H9 (cell line): ENCODE results near the gene CDH8. TPM values are rescaled to one million over a fixed set of nuclear protein-coding genes. Genes with fewer than 3 reads are reported as not detected.

Source experiments
- DNase-seq: peaks from one replicate; pipeline ENCODE4 v3.0.0-alpha.2; 2017
- H2AFZ ChIP-seq: one replicate; pipeline ENCODE4 v1.6.1; 2013; ENCODE audit warnings: mild to moderate bottlenecking, low read length, control low read depth, moderate library complexity
- H2AK5ac ChIP-seq: 2 replicates; pipeline ENCODE4 v1.6.1; 2013; ENCODE audit warnings: low read length, control low read depth, mixed read lengths; ENCODE audit not compliant: insufficient read length
- H2BK120ac ChIP-seq: one replicate; pipeline ENCODE4 v1.6.1; 2013; ENCODE audit warnings: low read depth, mild to moderate bottlenecking, low read length, control low read depth, inconsistent platforms; ENCODE audit not compliant: poor library complexity, severe bottlenecking
- H2BK12ac ChIP-seq: 2 replicates; pipeline ENCODE4 v1.6.1; 2013; ENCODE audit warnings: low read length, control low read depth, mixed read lengths, low read depth; ENCODE audit not compliant: insufficient read length
- H2BK15ac ChIP-seq: 2 replicates; pipeline ENCODE4 v1.6.1; 2013; ENCODE audit warnings: low read depth, low read length, control low read depth
- H2BK20ac ChIP-seq: one replicate; pipeline ENCODE4 v1.6.1; 2013; ENCODE audit warnings: low read depth, mild to moderate bottlenecking, low read length, control low read depth, inconsistent platforms; ENCODE audit not compliant: poor library complexity, severe bottlenecking
- H2BK5ac ChIP-seq: 2 replicates; pipeline ENCODE4 v1.6.1; 2013; ENCODE audit warnings: low read length, control low read depth, mixed read lengths; ENCODE audit not compliant: insufficient read length
- H3K14ac ChIP-seq: 2 replicates; pipeline ENCODE4 v1.6.1; 2013; ENCODE audit warnings: low read length, control low read depth; ENCODE audit not compliant: insufficient read depth
- H3K18ac ChIP-seq: 2 replicates; pipeline ENCODE4 v1.6.1; 2013; ENCODE audit warnings: low read depth, mild to moderate bottlenecking, mixed read lengths, low read length, control low read depth; ENCODE audit not compliant: insufficient read length
- H3K23ac ChIP-seq: 2 replicates; pipeline ENCODE4 v1.6.1; 2013; ENCODE audit warnings: low read length, control low read depth, mixed read lengths, low read depth; ENCODE audit not compliant: insufficient read length
- H3K23me2 ChIP-seq: 2 replicates; pipeline ENCODE4 v1.6.1; 2013; ENCODE audit warnings: low read depth, mild to moderate bottlenecking, mixed read lengths, low read length, control low read depth; ENCODE audit not compliant: insufficient read length, poor library complexity, severe bottlenecking
- H3K27ac ChIP-seq: 2 replicates; pipeline ENCODE4 v1.5.1; 2013; ENCODE audit warnings: low read length, control low read depth, mixed read lengths, low read depth; ENCODE audit not compliant: insufficient read length
- H3K27me3 ChIP-seq: 2 replicates; pipeline ENCODE4 v1.6.1; 2013; ENCODE audit warnings: low read length, control low read depth, inconsistent platforms; ENCODE audit not compliant: insufficient read depth
- H3K4ac ChIP-seq: 2 replicates; pipeline ENCODE4 v1.6.1; 2013; ENCODE audit warnings: low read depth, mild to moderate bottlenecking, control low read depth, inconsistent platforms, low read length, moderate library complexity
- H3K4me1 ChIP-seq: 2 replicates; pipeline ENCODE4 v1.6.1; 2013; ENCODE audit warnings: low read length, control low read depth, inconsistent platforms; ENCODE audit not compliant: insufficient read depth
- H3K4me2 ChIP-seq: 2 replicates; pipeline ENCODE4 v1.6.1; 2013; ENCODE audit warnings: low read length, control low read depth, mixed read lengths; ENCODE audit not compliant: insufficient read length, insufficient read depth
- H3K56ac ChIP-seq: 2 replicates; pipeline ENCODE4 v1.6.1; 2013; ENCODE audit warnings: low read depth, mild to moderate bottlenecking, mixed read lengths, low read length, control low read depth; ENCODE audit not compliant: insufficient read length
- H3K79me1 ChIP-seq: 2 replicates; pipeline ENCODE4 v1.6.1; 2013; ENCODE audit warnings: low read depth, mild to moderate bottlenecking, moderate library complexity, low read length, control low read depth, inconsistent platforms; ENCODE audit not compliant: insufficient read depth, poor library complexity, severe bottlenecking
- H3K79me2 ChIP-seq: 2 replicates; pipeline ENCODE4 v1.6.1; 2013; ENCODE audit warnings: low read length, control low read depth, inconsistent platforms; ENCODE audit not compliant: insufficient read depth
- H3K9ac ChIP-seq: 2 replicates; pipeline ENCODE4 v1.6.1; 2013; ENCODE audit warnings: low read length, control low read depth, mixed read lengths; ENCODE audit not compliant: insufficient read length; ENCODE audit errors: extremely low read depth
- H3K9me3 ChIP-seq: one replicate; pipeline ENCODE4 v1.6.1; 2013; ENCODE audit warnings: low read depth, low read length, inconsistent platforms; ENCODE audit not compliant: control insufficient read depth
- H3T11ph ChIP-seq: one replicate; pipeline ENCODE4 v1.6.1; 2013; ENCODE audit warnings: mild to moderate bottlenecking, low read length, control low read depth, inconsistent platforms
- H4K20me1 ChIP-seq: one replicate; pipeline ENCODE4 v1.6.1; 2013; ENCODE audit not compliant: control insufficient read depth, insufficient read length, insufficient read depth
- H4K5ac ChIP-seq: 2 replicates; pipeline ENCODE4 v1.6.1; 2013; ENCODE audit warnings: low read depth, mild to moderate bottlenecking, mixed read lengths, low read length, control low read depth; ENCODE audit not compliant: insufficient read length
- H4K8ac ChIP-seq: replicated peaks from 2 replicates; pipeline ENCODE4 v1.6.1; 2013; ENCODE audit warnings: low read length, control low read depth, mixed read lengths, low read depth; ENCODE audit not compliant: insufficient read length
- H4K91ac ChIP-seq: 2 replicates; pipeline ENCODE4 v1.6.1; 2013; ENCODE audit warnings: low read depth, mild to moderate bottlenecking, moderate library complexity, mixed read lengths, low read length, control low read depth; ENCODE audit not compliant: insufficient read length
- H3K27ac Mint-ChIP-seq, 3 experiments: 2 replicates in 2 of 3; 3 replicates in 1 of 3; pipeline ENCODE4 v1.8.0; 2020 to 2021; ENCODE audit warnings: mixed read lengths in 3 of 3, mild to moderate bottlenecking in 1 of 3, moderate library complexity in 1 of 3
- H3K27me3 Mint-ChIP-seq: 2 replicates; pipeline ENCODE4 v1.8.0; 2021; ENCODE audit warnings: low read depth, mild to moderate bottlenecking, moderate library complexity, mixed read lengths
- H3K36me3 Mint-ChIP-seq, 3 experiments: 2 replicates in 2 of 3; 3 replicates in 1 of 3; pipeline ENCODE4 v1.8.0; 2020 to 2021; ENCODE audit warnings: low read depth in 3 of 3, mixed read lengths in 3 of 3; ENCODE audit not compliant: insufficient read depth in 1 of 3
- H3K4me1 Mint-ChIP-seq, 2 experiments: 2 replicates each; pipeline ENCODE4 v1.8.0; 2020; ENCODE audit warnings: mixed read lengths in 2 of 2
- H3K4me3 Mint-ChIP-seq, 2 experiments: 2 replicates in 1 of 2; 3 replicates in 1 of 2; pipeline ENCODE4 v1.8.0; 2020 to 2021; ENCODE audit warnings: mild to moderate bottlenecking in 2 of 2, mixed read lengths in 2 of 2, moderate library complexity in 1 of 2
- H3K9me3 Mint-ChIP-seq, 2 experiments: 2 replicates in 1 of 2; 3 replicates in 1 of 2; pipeline ENCODE4 v1.8.0; 2020; ENCODE audit warnings: mild to moderate bottlenecking in 2 of 2, mixed read lengths in 2 of 2, moderate library complexity in 1 of 2
- WGBS: extraction: QIAGEN DNeasy Blood & Tissue Kit; methylation state at CpG from one replicate; pipeline ENCODE4 v1.1.7; 2013; ENCODE audit warnings: missing lambda C conversion rate, low lambda C conversion rate, mixed read lengths; ENCODE audit not compliant: insufficient read length; ENCODE audit errors: extremely low coverage; 5-methylcytosine and 5-hydroxymethylcytosine counted together
- total RNA-seq: library from RNA; stranded (reverse); gene quantifications from 2 replicates; pipeline ENCODE4 v1.2.1, GENCODE V29; 2021
- TF ChIP-seq, protein P1 (sequence below): fragments of 200-600 bp; sonication (generic); conservative IDR thresholded peaks from 3 replicates; pipeline ENCODE4 v1.8.0; 2021; ENCODE audit warnings: antibody characterized with exemption, mild to moderate bottlenecking

The CDH8 gene
- total RNA-seq, 1 experiment from 2014 or later = 12.0 TPM

DNA sequence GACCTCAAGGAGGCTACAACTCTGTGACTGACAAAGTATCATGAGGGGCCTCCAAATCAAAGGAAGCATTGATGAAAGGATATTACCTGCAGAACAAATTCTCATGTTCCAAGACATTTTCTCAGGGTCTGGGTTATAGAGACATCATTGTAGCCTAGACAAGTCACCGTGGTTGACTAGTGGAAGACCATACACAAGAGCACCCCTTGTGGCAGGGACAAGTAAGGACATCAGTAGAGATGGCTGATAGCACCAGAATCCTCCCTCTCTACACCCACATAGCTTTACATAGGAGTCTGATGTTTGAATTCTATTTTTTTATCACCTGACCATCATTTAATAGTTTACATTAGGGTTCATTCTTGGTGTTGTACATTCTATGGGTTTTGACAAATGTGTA is 32.5 kb upstream of the CDH8 start:
- Histone ChIP-seq H2BK12ac (no peak overlapping the region), H3T11ph (no peak overlapping the region), H3K9me3 (no peaks in the 10 kb centered on the region), H2BK5ac (no peak overlapping the region), H3K79me1 (no peaks in the 10 kb centered on the region), H2BK20ac (no peak overlapping the region), H3K4me2 (no peak overlapping the region), H3K27me3 (no peaks in the 10 kb centered on the region), H3K9ac (no peak overlapping the region), H4K91ac (no peak overlapping the region), H3K23ac (no peak overlapping the region), H2AFZ (no peak overlapping the region), H3K14ac (no peak overlapping the region), H3K23me2 (no peaks in the 10 kb centered on the region), H3K18ac (no peak overlapping the region), H4K8ac (no peak overlapping the region), H3K27ac (no peak overlapping the region), H4K20me1 (no peaks in the 10 kb centered on the region), H3K4ac (no peak overlapping the region), H3K56ac (no peak overlapping the region), H2BK15ac (no peak overlapping the region), H4K5ac (no peak overlapping the region), H2BK120ac (no peak overlapping the region), H3K79me2 (no peaks in the 10 kb centered on the region), H2AK5ac (no peak overlapping the region), H3K4me1 (peaks cover 4% of the 10 kb centered on the region; the same call in 1 of the 2 replicates)
- TF ChIP-seq, protein P1, sequence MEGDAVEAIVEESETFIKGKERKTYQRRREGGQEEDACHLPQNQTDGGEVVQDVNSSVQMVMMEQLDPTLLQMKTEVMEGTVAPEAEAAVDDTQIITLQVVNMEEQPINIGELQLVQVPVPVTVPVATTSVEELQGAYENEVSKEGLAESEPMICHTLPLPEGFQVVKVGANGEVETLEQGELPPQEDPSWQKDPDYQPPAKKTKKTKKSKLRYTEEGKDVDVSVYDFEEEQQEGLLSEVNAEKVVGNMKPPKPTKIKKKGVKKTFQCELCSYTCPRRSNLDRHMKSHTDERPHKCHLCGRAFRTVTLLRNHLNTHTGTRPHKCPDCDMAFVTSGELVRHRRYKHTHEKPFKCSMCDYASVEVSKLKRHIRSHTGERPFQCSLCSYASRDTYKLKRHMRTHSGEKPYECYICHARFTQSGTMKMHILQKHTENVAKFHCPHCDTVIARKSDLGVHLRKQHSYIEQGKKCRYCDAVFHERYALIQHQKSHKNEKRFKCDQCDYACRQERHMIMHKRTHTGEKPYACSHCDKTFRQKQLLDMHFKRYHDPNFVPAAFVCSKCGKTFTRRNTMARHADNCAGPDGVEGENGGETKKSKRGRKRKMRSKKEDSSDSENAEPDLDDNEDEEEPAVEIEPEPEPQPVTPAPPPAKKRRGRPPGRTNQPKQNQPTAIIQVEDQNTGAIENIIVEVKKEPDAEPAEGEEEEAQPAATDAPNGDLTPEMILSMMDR = peak; percentile 68
- Mint-ChIP-seq H3K27ac (no peak overlapping the region), H3K9me3 (peaks cover 3 to 4% of the 10 kb centered on the region in 2 experiments), H3K27me3 (no peaks in the 10 kb centered on the region; the same call in 1 of the 2 replicates), H3K4me3 (no peak overlapping the region), H3K4me1 (peaks cover 11 to 17% of the 10 kb centered on the region in 2 experiments), H3K36me3 (peaks cover 0 to 5% (median 2%) of the 10 kb centered on the region in 3 experiments; a peak in 3 of 7 replicates)
- peak; percentile 36 for DNase-seq
- whole genome bisulfite sequencing = no CpG with 5 or more reads among the region's 1 CpG
